NCI-H510A (cell line): ENCODE results near the gene FRZB.
"Not testable (repeated sequence)": the region's sequence is repeated elsewhere in the genome, so short reads cannot be mapped to it uniquely, and the experiment has no call there.

Experiments
- DNase-seq: peaks from one replicate; lab custom pipeline; 2025; lab: John Stamatoyannopoulos, UW

FRZB gene

GRCh38 chr2:182866461-182867406 lies at the start of gene FRZB:
TSS of gene FRZB (minus strand) at chr2:182866637. CDS start at chr2:182866552, 85 bp downstream.
- peak; percentile 88 for DNase-seq

- DNase-seq: no peak
Measured at GRCh38 chr2:182915369-182916326, 49.2 kb upstream of the FRZB start.

GRCh38 chr2:182914852-182915251 lies 48.4 kb upstream of the FRZB start:
- DNase-seq: no peak

- DNase-seq: no peak
Measured at GRCh38 chr2:182913064-182913463, 46.6 kb upstream of the FRZB start.

GRCh38 chr2:182912518-182912915 lies 46.1 kb upstream of the FRZB start:
- DNase-seq: no peak

GRCh38 chr2:182911813-182912517 lies 45.5 kb upstream of the FRZB start:
- no peak for DNase-seq

GRCh38 chr2:182910965-182911364 lies 44.5 kb upstream of the FRZB start:
- DNase-seq: no peak

GRCh38 chr2:182907081-182907830 lies 40.8 kb upstream of the FRZB start:
- no peak for DNase-seq

GRCh38 chr2:182906454-182906853 lies 40.0 kb upstream of the FRZB start:
- DNase-seq: no peak

- no peak for DNase-seq
Measured at GRCh38 chr2:182904844-182905243, 38.4 kb upstream of the FRZB start.

- no peak for DNase-seq
Measured at GRCh38 chr2:182903566-182903965, 37.1 kb upstream of the FRZB start.

GRCh38 chr2:182901748-182902147 lies 35.3 kb upstream of the FRZB start:
- DNase-seq: no peak

- no peak for DNase-seq
Measured at GRCh38 chr2:182898718-182899117, 32.3 kb upstream of the FRZB start.

- no peak for DNase-seq
Measured at GRCh38 chr2:182897137-182897536, 30.7 kb upstream of the FRZB start.

- no peak for DNase-seq
Measured at GRCh38 chr2:182895798-182896197, 29.4 kb upstream of the FRZB start.

GRCh38 chr2:182895169-182895568 lies 28.7 kb upstream of the FRZB start:
- no peak for DNase-seq

GRCh38 chr2:182894174-182894573 lies 27.7 kb upstream of the FRZB start:
- no peak for DNase-seq

- DNase-seq: no peak
Measured at GRCh38 chr2:182893666-182894065, 27.2 kb upstream of the FRZB start.

- not testable (repeated sequence) for DNase-seq
Measured at GRCh38 chr2:182893035-182893434, 26.6 kb upstream of the FRZB start.

- no peak for DNase-seq
Measured at GRCh38 chr2:182891611-182892010, 25.2 kb upstream of the FRZB start.

GRCh38 chr2:182890773-182891378 lies 24.4 kb upstream of the FRZB start:
- no peak for DNase-seq
